ENCODE results near the gene VRK2.

GRCh38 chr2:58065248-58065647 is 18.6 kb downstream of the VRK2 start:
- TF ChIP-seq CTCF (IDR thresholded peaks at IDR 0.05) (no peak), POLR2A (IDR thresholded peaks at IDR 0.05) (no peak)
